Gastrocnemius medialis (tissue), 4 donors: ENCODE data around the gene ATP10A. TPM values are rescaled to one million over a fixed set of nuclear protein-coding genes. Genes with fewer than 3 reads are reported as not detected.

Experiments used
- ATAC-seq, 2 donors: fragments of 150-250 bp; one replicate each; pipeline ENCODE4 v1.9.1; 2016
- DNase-seq, 2 donors: peaks; one replicate each; pipeline ENCODE4 v3.0.0-alpha.2; 2019
- H3K27ac ChIP-seq, 4 donors: fragments of 200-600 bp; sonication (generic); 1 replicate in 1 of 4; 2 replicates in 3 of 4; pipeline ENCODE4 v1.5.1; 2016 to 2018; ENCODE audit warnings: mild to moderate bottlenecking in 2 of 4, moderate library complexity in 1 of 4
- H3K27me3 ChIP-seq, 3 donors: fragments of 200-600 bp; sonication (generic) in 2 of 3; 1 replicate in 1 of 3; 2 replicates in 2 of 3; pipeline versions ENCODE4 v1.5.1 to v1.6.0; 2016 to 2019; ENCODE audit warnings: mild to moderate bottlenecking in 1 of 3, moderate library complexity in 1 of 3
- H3K36me3 ChIP-seq, 2 donors: fragments of 200-600 bp; sonication (generic) in 1 of 2; one replicate each; pipeline ENCODE4 v1.5.1; 2017 to 2018
- H3K4me1 ChIP-seq, 2 donors: fragments of 200-600 bp; sonication (generic) in 1 of 2; one replicate each; pipeline ENCODE4 v1.5.1; 2016 to 2017; ENCODE audit warnings: mild to moderate bottlenecking in 2 of 2
- H3K4me3 ChIP-seq, 4 donors: fragments of 200-600 bp; sonication (generic) in 3 of 4; 1 replicate in 1 of 4; 2 replicates in 3 of 4; pipeline ENCODE4 v1.5.1; 2016 to 2019; ENCODE audit warnings: mild to moderate bottlenecking in 2 of 4
- H3K9me3 ChIP-seq, 3 donors: fragments of 200-600 bp; sonication (generic) in 2 of 3; 1 replicate in 1 of 3; 2 replicates in 2 of 3; pipeline ENCODE4 v1.5.1; 2016 to 2019
- CTCF ChIP-seq, 5 experiments: fragments of 450-650 bp in 3 of 5; fragments of 200-600 bp in 2 of 5; sonication (generic) in 2 of 5; IDR thresholded peaks in 4 of 5; conservative IDR thresholded peaks in 1 of 5; 1 replicate in 4 of 5; 2 replicates in 1 of 5; pipeline ENCODE4 v1.5.1; 2016 to 2019; ENCODE audit warnings: antibody characterized with exemption in 5 of 5, mild to moderate bottlenecking in 3 of 5, moderate library complexity in 3 of 5
- POLR2A ChIP-seq, 2 donors: fragments of 450-650 bp; IDR thresholded peaks; one replicate each; pipeline ENCODE4 v1.6.1; 2017; ENCODE audit warnings: antibody characterized with exemption in 2 of 2, mild to moderate bottlenecking in 2 of 2, moderate library complexity in 2 of 2
- in situ Hi-C, 4 donors: fragments of 200-750 bp; cut with MboI; loops; one replicate each; pipeline versions ENCODE4 v1.15.0 to v1.8.0; 2017; ENCODE audit warnings: low sequenced_read_pairs in 4 of 4
- intact Hi-C: fragments of 100-400 bp; cut with DNase I; formaldehyde crosslinking; loops from one replicate; pipeline ENCODE4 v1.15.1; 2023; ENCODE audit warnings: low total_unique reads
- total RNA-seq, 4 donors: library from RNA; depleted of rRNA; stranded (reverse); fragments of >200 nt; gene quantifications; one replicate each; pipeline versions ENCODE4 v1.1.0 to v1.2.3, GENCODE V29; 2016

Gene ATP10A
- total RNA-seq, 4 donors from 2014 or later, result 0.36 to 0.56 (median 0.47) TPM

GRCh38 chr15:25880411-25880810, 17.3 kb upstream of the ATP10A start:
- ATAC-seq (no peak), DNase-seq (no peak)
- TF ChIP-seq CTCF (IDR thresholded peaks at IDR 0.05 in 4 of 5, conservative IDR thresholded peaks at IDR 0.05 in 1 of 5) (no peak), POLR2A (IDR thresholded peaks at IDR 0.05) (no peak)
- in situ Hi-C loops, result no loop called here
- Histone ChIP-seq H3K4me3 (no peak overlapping the region), H3K36me3 (no peaks in the 10 kb centered on the region), H3K27me3 (no peaks in the 10 kb centered on the region), H3K27ac (no peak overlapping the region), H3K9me3 (no peaks in the 10 kb centered on the region), H3K4me1 (peaks cover 0 to 4% of the 10 kb centered on the region in 2 donors)
- intact Hi-C loops, result no loop called here

GRCh38 chr15:25879438-25879837, 16.3 kb upstream of the ATP10A start:
- peaks cover 0 to 4% of the 10 kb centered on the region in 2 donors for H3K4me1 ChIP-seq
- H3K9me3 ChIP-seq, result no peaks in the 10 kb centered on the region
- in situ Hi-C loops (loop anchor here in 1 of 4 donors (10.0 kb wide), 1 partner anchor 65 kb away; no protein-coding TSS in a partner anchor), intact Hi-C loops (no loop called here)
- H3K27me3 ChIP-seq, result no peaks in the 10 kb centered on the region
- ATAC-seq, result no peak
- H3K36me3 ChIP-seq, result no peaks in the 10 kb centered on the region
- no peak for DNase-seq
- no peak overlapping the region for H3K4me3 ChIP-seq
- TF ChIP-seq CTCF (IDR thresholded peaks at IDR 0.05 in 4 of 5, conservative IDR thresholded peaks at IDR 0.05 in 1 of 5) (no peak), POLR2A (IDR thresholded peaks at IDR 0.05) (no peak)
- no peak overlapping the region for H3K27ac ChIP-seq

- Histone ChIP-seq H3K4me1 (peaks cover 0 to 4% of the 10 kb centered on the region in 2 donors), H3K27me3 (no peaks in the 10 kb centered on the region), H3K4me3 (no peak overlapping the region), H3K9me3 (no peaks in the 10 kb centered on the region), H3K36me3 (no peaks in the 10 kb centered on the region), H3K27ac (no peak overlapping the region)
- ATAC-seq (no peak), DNase-seq (no peak)
- in situ Hi-C loops (loop anchor here in 1 of 4 donors (10.0 kb wide), 1 partner anchor 63 kb away; no protein-coding TSS in a partner anchor), intact Hi-C loops (no loop called here)
- TF ChIP-seq POLR2A (IDR thresholded peaks at IDR 0.05), result no peak
- no peak for TF ChIP-seq CTCF (IDR thresholded peaks at IDR 0.05 in 4 of 5, conservative IDR thresholded peaks at IDR 0.05 in 1 of 5)
Observed at GRCh38 chr15:25877681-25878080, 14.6 kb upstream of the ATP10A start.

- Histone ChIP-seq H3K4me3 (no peak overlapping the region), H3K36me3 (no peaks in the 10 kb centered on the region), H3K4me1 (no peaks in the 10 kb centered on the region), H3K27ac (no peak overlapping the region), H3K27me3 (no peaks in the 10 kb centered on the region), H3K9me3 (no peaks in the 10 kb centered on the region)
- ATAC-seq, result no peak
- no peak for DNase-seq
- intact Hi-C loops, result no loop called here
- in situ Hi-C loops, result loop anchor here in 1 of 4 donors (10.0 kb wide), 1 partner anchor 62 kb away; no protein-coding TSS in a partner anchor
- TF ChIP-seq CTCF (IDR thresholded peaks at IDR 0.05 in 4 of 5, conservative IDR thresholded peaks at IDR 0.05 in 1 of 5) (no peak), POLR2A (IDR thresholded peaks at IDR 0.05) (no peak)
Observed at GRCh38 chr15:25876231-25877140, 13.4 kb upstream of the ATP10A start.
